ENCODE measurements around the gene SPATA45. TPM values are rescaled to one million over a fixed set of nuclear protein-coding genes. Genes with fewer than 3 reads are reported as not detected.

SPATA45 gene
- total and polyA plus RNA-seq, 2 of the 13 experiments (the other 11 are each of a cell fraction or from before 2014, with no cell fraction given), result 0.17 to 0.64 TPM

DNA sequence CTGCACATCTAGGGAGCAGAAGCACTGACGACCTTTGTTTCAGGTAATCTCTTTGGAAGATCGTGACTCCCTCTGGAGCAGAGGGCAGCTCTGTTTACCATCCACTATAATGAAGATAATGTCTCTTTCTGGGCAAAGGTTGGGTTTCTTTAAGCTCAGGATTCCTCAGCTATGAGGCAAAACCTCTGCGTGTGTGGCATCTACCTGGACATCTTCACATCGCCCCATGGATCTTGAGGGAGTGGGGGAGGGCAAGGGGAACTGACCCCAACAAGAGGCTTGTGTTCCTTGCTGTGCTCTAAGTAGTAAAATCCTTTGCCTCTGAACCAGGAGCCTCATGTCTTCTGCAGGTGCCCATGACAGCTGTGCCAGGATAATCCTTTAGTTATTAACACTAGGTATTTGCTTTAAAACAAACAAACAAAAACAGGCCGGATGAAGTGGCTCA lies 19.6 kb downstream of the SPATA45 start (continued):
- TF ChIP-seq ZNF496 (CRISPR knock-in tag; IDR thresholded peaks at IDR 0.05; ENCODE audit: insufficient replicate concordance) (no peak), PHB2 (IDR thresholded peaks at IDR 0.05; ENCODE audit: partially characterized antibody) (no peak), SPEN (CRISPR knock-in tag; IDR thresholded peaks at IDR 0.05; ENCODE audit: low read depth) (no peak), ZNF747 (CRISPR knock-in tag; IDR thresholded peaks at IDR 0.05; ENCODE audit: borderline replicate concordance) (no peak), NCOA5 (CRISPR knock-in tag; IDR thresholded peaks at IDR 0.05) (no peak), SCMH1 (CRISPR knock-in tag; IDR thresholded peaks at IDR 0.05; ENCODE audit: borderline replicate concordance) (no peak), ZNF367 (CRISPR knock-in tag; IDR thresholded peaks at IDR 0.05; ENCODE audit: borderline replicate concordance) (no peak), ZNF564 (CRISPR knock-in tag; IDR thresholded peaks at IDR 0.05) (no peak), SIN3A (IDR thresholded peaks at IDR 0.05; ENCODE audit: borderline replicate concordance, low read depth, low read length) (no peak), ZFY (CRISPR knock-in tag; IDR thresholded peaks at IDR 0.05) (no peak), CBX2 (IDR thresholded peaks at IDR 0.05; ENCODE audit: low read depth, low read length) (no peak), CBX2 (CRISPR knock-in tag; IDR thresholded peaks at IDR 0.05; ENCODE audit: low read depth) (no peak), BRD4 (CRISPR knock-in tag; IDR thresholded peaks at IDR 0.05) (peak; percentile 17; the same call in 1 of the 2 replicates), WIZ (CRISPR knock-in tag; IDR thresholded peaks at IDR 0.05) (no peak), SMARCE1 (IDR thresholded peaks at IDR 0.05; ENCODE audit: borderline replicate concordance) (no peak), IKZF4 (CRISPR knock-in tag; IDR thresholded peaks at IDR 0.05; ENCODE audit: borderline replicate concordance, low read depth, not compliant biosample characterization) (no peak), CEBPG (CRISPR knock-in tag; IDR thresholded peaks at IDR 0.05) (peak; percentile 62), ZMYM4 (CRISPR knock-in tag; IDR thresholded peaks at IDR 0.05) (peak; percentile 46), CREB1 (IDR thresholded peaks at IDR 0.05) (no peak), CREB1 (CRISPR knock-in tag; IDR thresholded peaks at IDR 0.05) (peak; percentile 45; the same call in 1 of the 2 replicates), TAF1 (CRISPR knock-in tag; IDR thresholded peaks at IDR 0.05) (0 out of 2 replicates have a peak, but pooled peaks have one; percentile 20), TAF15 (IDR thresholded peaks at IDR 0.05; ENCODE audit: low read depth, low read length, poor library complexity, severe bottlenecking) (no peak), ESRRA (CRISPR knock-in tag; IDR thresholded peaks at IDR 0.05; ENCODE audit: low read depth) (no peak), KAT7 (CRISPR knock-in tag; IDR thresholded peaks at IDR 0.05; ENCODE audit: borderline replicate concordance) (no peak), HCFC1 (IDR thresholded peaks at IDR 0.05; ENCODE audit: low read depth, low read length) (no peak), NFRKB (IDR thresholded peaks at IDR 0.05) (no peak)
- TF ChIP-seq, protein P1, sequence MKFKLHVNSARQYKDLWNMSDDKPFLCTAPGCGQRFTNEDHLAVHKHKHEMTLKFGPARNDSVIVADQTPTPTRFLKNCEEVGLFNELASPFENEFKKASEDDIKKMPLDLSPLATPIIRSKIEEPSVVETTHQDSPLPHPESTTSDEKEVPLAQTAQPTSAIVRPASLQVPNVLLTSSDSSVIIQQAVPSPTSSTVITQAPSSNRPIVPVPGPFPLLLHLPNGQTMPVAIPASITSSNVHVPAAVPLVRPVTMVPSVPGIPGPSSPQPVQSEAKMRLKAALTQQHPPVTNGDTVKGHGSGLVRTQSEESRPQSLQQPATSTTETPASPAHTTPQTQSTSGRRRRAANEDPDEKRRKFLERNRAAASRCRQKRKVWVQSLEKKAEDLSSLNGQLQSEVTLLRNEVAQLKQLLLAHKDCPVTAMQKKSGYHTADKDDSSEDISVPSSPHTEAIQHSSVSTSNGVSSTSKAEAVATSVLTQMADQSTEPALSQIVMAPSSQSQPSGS (CRISPR knock-in tag; IDR thresholded peaks at IDR 0.05), result peak; percentile 78
- TF ChIP-seq, protein P2, sequence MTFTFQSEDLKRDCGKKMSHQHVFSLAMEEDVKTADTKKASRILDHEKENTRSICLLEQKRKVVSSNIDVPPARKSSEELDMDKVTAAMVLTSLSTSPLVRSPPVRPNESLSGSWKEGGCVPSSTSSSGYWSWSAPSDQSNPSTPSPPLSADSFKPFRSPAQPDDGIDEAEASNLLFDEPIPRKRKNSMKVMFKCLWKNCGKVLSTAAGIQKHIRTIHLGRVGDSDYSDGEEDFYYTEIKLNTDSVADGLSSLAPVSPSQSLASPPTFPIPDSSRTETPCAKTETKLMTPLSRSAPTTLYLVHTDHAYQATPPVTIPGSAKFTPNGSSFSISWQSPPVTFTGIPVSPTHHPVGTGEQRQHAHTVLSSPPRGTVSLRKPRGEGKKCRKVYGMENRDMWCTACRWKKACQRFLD (CRISPR knock-in tag; IDR thresholded peaks at IDR 0.05; ENCODE audit: borderline replicate concordance), result no peak
- TF ChIP-seq, protein P3, sequence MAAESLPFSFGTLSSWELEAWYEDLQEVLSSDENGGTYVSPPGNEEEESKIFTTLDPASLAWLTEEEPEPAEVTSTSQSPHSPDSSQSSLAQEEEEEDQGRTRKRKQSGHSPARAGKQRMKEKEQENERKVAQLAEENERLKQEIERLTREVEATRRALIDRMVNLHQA (CRISPR knock-in tag; IDR thresholded peaks at IDR 0.05), result no peak
- TF ChIP-seq, protein P4, sequence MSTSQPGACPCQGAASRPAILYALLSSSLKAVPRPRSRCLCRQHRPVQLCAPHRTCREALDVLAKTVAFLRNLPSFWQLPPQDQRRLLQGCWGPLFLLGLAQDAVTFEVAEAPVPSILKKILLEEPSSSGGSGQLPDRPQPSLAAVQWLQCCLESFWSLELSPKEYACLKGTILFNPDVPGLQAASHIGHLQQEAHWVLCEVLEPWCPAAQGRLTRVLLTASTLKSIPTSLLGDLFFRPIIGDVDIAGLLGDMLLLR (CRISPR knock-in tag; IDR thresholded peaks at IDR 0.05), result no peak

Data from HepG2 (cell line).